ENCODE measurements around the gene PAX3.
"Not testable (repeated sequence)": the region's sequence is repeated elsewhere in the genome, so short reads cannot be mapped to it uniquely, and the experiment has no call there.

Gene PAX3

DNA sequence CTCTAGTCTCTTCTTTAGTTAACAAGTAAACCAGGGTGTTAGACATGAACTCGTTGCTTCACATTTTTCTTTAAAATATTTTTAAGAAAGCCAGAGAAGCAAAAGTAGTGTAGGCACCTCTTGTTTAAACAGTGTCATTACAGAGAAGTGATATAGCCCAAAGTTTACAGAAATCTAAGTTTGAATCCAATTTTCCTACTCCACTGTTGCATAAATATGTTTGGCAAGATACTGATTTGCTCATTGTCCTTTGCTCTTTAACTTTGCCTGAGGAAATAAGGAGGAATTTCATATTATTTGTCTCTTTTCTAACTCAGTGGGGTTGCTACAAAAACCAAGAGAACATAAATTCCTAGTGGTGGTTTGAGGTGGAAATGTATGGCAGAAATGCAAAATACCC lies 81.1 kb downstream of the PAX3 start:
- DNase-seq (ENCODE audit: extremely low read depth in 1 of 2, low read depth in 1 of 2): no peak

DNA sequence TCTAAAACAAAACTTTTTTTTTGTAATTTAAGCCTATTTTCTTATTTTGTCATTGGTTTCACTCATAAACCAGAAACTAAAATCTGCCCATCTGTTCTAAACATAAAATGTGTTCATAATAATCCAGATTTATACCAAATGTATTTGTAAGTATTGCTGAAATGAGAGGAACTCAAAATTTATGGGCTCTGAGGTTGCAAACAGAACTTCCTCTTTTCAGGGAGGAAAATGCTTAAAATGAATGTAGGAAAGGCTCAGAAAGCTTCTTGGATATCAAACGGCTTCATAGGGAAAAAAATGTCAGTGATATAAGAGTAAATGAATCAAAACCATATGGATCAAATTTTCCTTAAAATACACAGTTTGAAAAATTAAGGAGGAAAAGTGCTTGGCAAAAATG lies 83.9 kb downstream of the PAX3 start:
- DNase-seq (ENCODE audit: extremely low read depth in 1 of 2, low read depth in 1 of 2): no peak

DNA sequence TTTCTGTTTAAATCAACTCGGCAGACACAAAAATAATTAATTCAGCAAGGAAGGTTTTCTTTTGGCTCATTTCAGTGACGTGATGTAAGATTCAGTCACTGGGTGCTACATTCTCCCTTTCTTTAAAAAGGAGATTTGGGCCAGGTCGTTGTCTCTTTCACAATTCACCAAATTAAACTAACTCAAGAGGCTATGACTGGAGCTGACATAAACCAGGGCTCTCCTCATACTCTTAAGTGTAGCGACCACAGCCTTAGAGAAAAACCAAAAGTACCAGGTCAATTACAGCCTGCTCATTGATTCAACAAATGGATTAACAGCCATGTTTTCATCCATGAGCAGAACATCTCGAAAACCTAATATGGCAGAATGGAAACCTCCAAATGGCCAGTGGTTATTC lies 85.7 kb downstream of the PAX3 start:
- no peak for DNase-seq (ENCODE audit: extremely low read depth in 1 of 2, low read depth in 1 of 2)

DNA sequence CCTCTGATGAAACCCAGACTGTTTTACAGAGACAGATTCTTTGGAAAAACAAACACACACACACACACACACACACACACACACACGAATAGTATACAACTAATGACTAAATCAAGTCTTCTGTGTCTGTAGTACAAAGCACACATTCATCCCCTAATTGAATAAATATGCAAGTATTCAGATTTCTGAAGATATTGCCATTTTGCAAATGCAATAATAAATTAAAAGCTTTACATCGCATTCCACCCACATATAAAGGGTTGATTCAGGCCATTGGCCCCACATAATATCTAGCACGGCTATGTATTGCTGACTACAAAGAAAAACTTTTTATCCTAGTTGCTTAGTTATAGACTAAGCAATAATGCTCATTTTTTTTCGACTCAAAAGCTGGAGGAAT lies 86.2 kb downstream of the PAX3 start:
- DNase-seq (ENCODE audit: extremely low read depth in 1 of 2, low read depth in 1 of 2): no peak

DNA sequence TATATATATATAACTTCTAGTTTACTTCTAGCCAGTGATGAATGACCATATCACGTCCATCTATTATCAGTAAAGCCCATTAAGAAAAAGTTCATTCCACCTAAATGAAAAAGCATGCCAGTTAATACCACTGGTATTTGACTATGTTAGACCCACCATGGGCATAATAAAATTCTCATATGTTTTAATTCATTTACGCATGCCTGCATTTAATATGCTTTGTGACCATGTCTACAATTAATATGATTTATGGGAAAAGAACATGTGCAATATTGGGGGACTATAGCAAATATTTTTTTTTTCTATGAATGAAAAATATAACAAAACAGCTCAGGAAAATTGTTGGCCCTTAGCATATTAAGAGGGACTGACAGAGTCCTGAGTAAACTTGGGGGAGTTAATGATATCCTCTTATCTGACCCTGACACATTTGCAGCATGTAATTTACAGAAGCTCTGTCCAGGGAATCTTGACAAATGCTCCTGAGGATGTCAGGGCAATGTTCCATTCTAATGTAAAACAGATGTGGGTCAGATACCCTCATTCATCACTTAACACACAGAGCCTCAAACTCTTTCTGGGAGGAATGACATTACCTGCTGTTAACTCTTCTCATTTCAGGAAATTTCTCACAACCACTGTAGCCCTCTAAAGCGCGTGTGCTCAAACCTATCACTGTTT lies 90.6 kb downstream of the PAX3 start:
- DNase-seq (ENCODE audit: extremely low read depth in 1 of 2, low read depth in 1 of 2): no peak

DNA sequence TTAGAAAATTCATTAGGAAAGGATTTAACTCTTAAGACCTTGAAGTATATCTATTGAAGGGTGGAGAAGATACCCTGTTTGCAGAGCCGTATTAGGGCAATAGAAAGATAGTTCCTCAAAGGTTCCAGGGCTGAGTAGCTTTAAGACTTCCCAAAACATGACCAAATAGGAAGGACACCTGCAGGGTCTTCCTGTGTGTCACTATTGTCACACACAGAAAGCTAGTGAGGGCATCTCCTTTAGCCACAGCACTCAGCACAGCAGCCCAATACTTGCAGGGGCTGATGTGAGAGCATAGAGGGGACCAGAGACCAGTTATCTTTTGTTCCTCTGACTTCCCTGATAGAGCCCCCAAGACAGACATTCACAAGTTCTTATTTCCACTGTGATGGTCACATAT lies 93.7 kb downstream of the PAX3 start:
- no peak for DNase-seq (ENCODE audit: extremely low read depth in 1 of 2, low read depth in 1 of 2)

DNA sequence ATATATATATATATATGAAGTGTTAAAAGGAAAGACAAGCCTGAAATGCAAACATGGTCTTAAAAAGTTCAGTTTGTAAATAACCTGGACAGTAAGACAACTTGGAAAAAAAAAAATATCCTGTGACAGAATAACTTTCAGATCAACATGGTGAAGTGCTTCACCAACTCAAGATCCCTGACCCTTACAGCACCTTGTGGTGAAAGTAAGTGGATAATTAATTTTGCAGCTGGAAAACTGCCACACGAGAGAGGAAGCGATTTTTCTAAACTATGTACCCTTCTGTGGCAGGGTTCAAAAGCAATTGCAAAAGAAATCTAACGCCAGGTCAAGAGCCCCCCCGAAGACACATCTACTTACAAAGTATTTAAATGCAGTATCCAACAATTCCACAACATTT lies 95.8 kb downstream of the PAX3 start:
- DNase-seq (ENCODE audit: extremely low read depth in 1 of 2, low read depth in 1 of 2): no peak

DNA sequence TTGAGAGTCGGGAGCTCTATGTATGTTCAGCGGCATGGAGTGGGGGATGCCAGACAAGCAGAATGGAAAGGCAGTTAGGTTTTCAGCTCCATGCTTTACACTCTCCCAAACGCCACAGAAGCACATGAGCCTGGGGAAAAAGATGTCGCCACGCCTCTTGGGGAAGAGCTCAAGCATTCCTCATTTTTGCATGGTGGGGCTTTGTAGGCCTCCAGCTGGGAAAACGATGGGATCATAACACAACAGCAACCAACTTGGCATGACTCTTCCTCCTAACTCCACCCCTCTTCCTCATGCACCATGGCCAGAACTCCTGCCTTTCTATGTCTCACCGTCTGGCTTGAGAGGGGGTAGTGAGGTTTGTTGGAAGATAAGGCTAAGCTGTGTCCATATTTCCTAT lies 102.6 kb downstream of the PAX3 start:
- DNase-seq (ENCODE audit: extremely low read depth in 1 of 2, low read depth in 1 of 2): no peak

DNA sequence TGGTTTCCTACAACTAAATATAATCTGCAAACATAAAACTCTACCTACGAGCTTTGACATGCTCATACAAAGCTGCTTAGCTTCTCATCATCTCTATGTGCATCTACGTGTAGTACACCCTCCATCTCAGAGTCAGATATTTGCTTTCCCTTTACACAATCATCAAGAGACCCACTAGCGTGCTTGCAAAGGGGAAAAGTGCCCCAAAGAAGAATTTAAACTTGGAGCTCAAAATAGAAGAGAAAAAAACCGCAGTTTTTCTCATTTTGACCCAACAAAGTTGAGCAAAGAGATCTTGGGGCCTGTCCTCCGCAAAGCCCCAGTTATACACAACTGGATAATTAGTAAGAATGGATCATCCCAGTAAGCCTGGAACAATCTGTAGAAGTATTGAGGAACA lies 104.1 kb downstream of the PAX3 start:
- no peak for DNase-seq (ENCODE audit: extremely low read depth in 1 of 2, low read depth in 1 of 2)

DNA sequence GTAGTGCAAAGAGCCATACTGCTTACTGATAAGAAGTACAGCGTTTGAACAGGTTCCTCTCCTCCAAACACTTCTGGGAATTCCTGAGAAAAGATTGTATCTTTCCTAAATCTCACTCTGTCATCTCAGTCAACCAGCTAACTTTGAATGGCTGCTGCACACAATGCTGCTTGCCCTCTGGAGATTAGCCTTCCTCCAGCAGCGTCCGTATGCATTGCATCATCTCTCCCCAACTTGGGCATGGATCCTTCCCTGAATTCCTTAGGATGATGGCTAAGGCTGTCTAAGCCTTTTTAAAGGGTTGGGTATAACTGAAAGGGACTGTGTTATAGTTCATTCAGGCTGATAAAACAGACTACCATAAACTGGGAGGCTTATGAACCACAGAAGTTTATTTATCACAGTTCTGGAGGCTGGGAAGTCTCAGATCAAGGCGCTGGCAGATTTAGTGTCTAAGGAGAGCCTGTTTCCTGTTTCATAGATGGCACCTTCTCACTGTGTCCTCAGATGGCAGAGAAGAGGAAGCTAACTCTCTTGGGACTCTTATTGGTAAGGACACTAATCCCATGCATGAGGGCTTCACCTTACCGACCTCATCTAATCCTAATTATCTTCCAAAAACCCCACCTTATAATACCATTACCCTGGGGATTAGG lies 105.3 kb downstream of the PAX3 start:
- no peak for DNase-seq (ENCODE audit: extremely low read depth in 1 of 2, low read depth in 1 of 2)

DNA sequence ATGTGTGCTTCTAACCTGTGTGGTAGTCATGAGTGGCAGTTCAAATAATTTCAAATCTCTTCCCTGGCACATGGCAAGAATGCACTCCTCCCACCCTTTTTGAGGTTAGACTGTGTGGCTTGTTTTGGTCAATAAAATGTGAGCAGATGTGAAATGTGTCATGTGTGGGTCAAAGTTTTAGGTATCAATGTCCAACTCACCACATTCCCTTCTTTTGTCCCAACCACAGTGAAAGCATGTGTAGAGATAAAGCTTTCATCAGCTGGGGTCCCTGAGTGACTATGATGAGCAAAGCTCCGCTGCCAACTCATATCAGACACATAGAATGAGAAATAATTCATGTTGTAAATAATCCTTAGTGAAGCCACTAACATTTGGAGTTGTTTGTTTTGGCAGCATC lies 118.2 kb downstream of the PAX3 start:
- no peak for DNase-seq (ENCODE audit: extremely low read depth in 1 of 2, low read depth in 1 of 2)

DNA sequence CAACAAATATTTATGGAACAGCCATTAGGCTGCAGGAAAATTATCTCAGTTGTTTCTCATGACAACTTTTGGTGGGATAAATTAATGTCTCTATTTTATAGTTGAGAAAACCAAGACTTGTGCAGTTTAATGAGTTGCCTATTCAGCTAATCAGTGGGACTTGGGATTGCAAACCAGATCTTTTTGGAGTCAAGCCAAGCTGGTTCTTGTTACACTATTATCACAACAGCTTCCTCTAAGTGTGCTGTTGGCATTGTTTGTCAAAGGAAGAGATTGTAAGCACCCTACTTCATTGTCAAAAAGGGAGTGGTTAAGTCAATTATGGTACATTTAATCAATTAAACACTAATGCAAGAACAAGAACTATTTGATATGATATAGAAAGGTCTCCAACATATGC lies 119.2 kb downstream of the PAX3 start:
- DNase-seq (ENCODE audit: extremely low read depth in 1 of 2, low read depth in 1 of 2): no peak

DNA sequence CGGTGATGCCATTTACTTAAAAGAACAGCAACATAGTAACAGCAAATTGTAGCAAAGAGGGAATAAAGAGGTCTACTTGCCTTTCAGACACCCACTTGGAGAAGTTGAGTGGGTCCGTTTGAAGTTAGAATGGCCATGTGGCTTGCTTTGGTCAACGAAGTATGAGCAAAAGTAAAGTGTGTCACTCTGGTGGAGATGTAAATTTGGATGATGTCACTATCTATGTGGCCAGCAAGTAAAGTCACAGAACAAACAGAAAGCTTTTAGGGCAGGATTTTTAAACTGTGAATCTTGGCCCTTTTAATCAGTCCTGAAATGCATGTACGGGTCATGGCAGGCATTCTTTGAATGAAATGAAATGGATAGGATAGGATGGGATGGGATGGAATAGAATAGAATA lies 120.3 kb downstream of the PAX3 start:
- no peak for DNase-seq (ENCODE audit: extremely low read depth in 1 of 2, low read depth in 1 of 2)

DNA sequence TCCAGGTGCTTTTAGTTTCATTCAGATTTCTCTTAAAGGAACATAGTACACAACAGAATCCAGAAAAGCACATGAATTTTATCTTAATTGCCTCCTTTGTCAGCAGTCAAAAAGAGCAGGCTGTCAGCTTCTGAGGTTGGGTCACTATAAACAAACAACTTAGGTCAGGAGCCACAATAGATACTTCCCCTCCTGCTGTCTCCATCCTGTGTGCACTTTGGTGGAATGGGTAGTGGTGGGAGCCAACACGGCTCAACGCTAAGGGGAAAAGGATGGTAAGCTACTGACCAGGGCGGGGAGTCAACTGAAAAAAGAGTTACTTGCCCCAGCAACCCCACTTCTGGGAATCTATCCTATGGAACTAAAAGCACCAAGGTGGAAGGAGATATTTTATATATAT lies 121.9 kb downstream of the PAX3 start:
- no peak for DNase-seq (ENCODE audit: extremely low read depth in 1 of 2, low read depth in 1 of 2)

DNA sequence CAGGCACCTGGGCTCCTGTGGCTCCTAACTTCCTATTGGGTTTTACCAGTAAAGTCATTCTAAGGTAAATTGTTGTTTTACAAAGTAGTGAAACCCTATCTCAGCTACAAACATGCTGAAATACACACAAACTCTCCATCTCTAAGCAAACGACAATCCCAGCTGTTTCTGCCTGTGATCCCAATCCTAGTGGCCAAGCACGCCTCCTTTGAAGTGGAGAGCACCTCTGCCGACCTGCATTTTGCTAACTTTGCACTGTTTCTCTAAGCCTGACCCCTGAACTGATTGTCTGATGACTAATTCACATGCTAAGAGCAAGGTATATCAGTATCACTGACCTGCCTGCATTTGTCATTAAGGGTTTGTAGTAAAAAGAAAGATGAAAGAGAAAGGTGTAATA lies 124.3 kb downstream of the PAX3 start:
- DNase-seq (ENCODE audit: extremely low read depth in 1 of 2, low read depth in 1 of 2): no peak

DNA sequence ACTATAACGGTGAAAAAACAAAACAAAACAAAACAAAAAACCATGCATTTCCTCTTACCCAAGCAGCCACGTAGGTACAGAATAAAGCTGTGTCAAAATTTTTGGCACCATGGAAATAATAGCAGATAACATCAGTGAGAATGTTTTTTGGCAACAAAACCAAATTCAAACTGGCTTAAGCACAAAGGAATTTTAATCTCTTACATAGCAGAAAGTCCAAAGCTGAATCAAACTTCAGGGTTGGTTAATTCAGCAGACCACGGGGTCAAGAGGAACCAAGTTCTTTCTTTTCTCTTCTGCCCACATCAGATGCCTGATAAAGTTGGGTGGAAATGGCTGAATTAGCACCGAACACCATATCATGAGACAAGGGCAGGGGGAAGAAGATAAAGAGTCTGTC lies 129.5 kb downstream of the PAX3 start:
- DNase-seq (ENCODE audit: extremely low read depth in 1 of 2, low read depth in 1 of 2): no peak

DNA sequence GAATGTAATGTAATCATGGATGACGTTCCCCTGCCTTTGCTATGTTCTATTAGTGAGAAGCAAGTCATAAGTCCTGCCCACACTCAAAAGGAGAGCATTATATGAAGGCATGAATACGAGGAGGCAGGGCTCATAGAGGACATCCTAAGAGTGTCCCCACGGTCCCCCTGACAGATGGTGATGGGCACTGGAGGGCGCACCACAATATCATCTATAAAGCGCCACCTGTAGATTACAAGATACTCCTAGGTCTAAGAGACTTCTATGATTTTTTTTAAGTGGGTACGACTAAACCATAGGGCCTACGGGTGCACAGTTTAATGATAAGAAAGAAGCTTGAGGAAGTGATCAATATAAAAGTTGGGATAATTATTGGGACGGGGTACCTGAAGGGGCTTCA lies 131.0 kb downstream of the PAX3 start:
- no peak for DNase-seq (ENCODE audit: extremely low read depth in 1 of 2, low read depth in 1 of 2)

DNA sequence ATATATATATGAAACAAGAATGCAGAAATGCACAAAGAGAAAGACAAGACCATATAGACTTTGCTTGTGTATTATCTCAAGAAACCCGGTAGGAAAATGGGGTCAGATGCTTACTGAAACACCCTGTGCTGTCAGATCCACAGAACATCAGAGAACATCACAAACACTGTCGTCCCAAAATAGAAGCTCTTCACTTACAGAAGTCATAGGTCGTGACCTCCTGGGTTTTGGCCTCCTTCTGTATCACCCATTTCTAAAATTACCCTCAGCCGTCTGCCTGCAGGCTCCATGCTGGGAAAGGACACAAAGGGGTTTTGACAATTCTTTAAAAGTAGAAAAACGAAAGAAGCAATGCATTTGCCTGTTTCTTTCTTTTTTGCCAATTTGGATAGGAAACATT lies 137.9 kb downstream of the PAX3 start:
- DNase-seq (ENCODE audit: extremely low read depth in 1 of 2, low read depth in 1 of 2): no peak

DNA sequence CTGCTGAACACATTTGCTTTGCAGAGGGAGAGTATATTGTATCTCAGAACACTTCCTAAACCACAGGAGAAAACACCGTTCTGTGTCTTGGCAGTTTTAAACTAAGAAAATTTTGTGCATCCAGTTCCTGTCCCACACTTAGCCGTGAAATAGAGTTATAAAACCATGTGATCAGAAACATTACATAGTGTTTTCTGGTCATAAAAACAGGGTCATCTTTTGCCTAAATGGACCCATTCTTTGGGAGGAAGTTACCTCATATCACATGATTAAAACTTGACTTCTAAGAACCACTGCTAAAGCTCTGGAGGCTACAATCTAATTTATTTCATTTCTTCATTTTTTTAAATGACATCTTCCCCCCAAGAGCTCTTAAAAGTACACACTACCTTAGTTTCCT lies 138.7 kb downstream of the PAX3 start:
- DNase-seq (ENCODE audit: extremely low read depth in 1 of 2, low read depth in 1 of 2): no peak

DNA sequence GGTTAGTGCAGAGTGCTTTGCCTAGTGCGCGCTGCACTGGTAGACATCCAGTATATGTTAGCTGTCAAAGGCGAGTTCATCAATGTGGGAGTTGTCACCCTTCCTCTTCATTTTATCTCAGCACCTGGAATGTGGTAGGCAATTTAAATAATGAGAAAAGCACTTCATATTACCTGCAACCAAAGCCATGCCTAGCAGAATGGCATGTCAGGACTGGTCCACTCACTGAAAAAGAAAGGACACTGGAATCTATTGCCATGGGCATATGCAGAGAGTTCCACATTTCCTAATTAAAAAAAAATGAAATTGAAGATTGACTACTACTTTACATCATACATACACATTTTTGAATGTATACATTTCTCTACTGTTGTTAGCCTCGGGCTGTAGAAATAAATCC lies 139.6 kb downstream of the PAX3 start:
- no peak for DNase-seq (ENCODE audit: extremely low read depth in 1 of 2, low read depth in 1 of 2)

DNA sequence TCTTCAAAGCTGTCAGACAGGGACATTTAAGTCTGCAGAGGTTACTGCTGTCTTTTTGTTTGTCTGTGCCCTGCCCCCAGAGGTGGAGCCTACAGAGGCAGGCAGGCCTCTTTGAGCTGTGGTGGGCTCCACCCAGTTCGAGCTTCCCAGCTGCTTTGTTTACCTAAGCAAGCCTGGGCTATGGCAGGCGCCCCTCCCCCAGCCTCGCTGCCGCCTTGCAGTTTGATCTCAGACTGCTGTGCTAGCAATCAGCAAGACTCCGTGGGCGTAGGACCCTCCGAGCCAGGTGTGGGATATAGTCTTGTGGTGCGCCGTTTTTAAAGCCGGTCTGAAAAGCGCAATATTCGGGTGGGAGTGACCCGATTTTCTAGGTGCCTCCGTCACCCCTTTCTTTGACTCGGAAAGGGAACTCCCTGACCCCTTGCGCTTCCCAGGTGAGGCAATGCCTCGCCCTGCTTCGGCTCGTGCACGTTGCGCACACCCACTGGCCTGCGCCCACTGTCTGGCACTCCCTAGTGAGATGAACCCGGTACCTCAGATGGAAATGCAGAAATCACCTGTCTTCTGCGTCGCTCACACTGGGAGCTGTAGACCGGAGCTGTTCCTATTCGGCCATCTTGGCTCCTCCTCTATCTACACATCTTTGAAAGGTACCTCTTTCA lies 143.7 kb downstream of the PAX3 start:
- DNase-seq (ENCODE audit: extremely low read depth in 1 of 2, low read depth in 1 of 2): not testable (repeated sequence)

Data from activated CD8-positive, alpha-beta memory T cell treated with anti-CD3 and anti-CD28 coated beads for 1 hour (primary cell).